Endothelial cell of umbilical vein (primary cell): ENCODE measurements around the gene B3GAT1. TPM values are rescaled to one million over a fixed set of nuclear protein-coding genes. Genes with fewer than 3 reads are reported as not detected.

ENCODE experiments used
- BruUV-seq: library from RNA; stranded (reverse); fragments of 400-500 nt; replicated peaks from 2 replicates; lab custom pipeline; 2021; lab: Mats Ljungman, UMichigan
- CTCF ChIA-PET: fragments of 300-600, 350-600 bp; sonication (Branson Sonifier 250); formaldehyde crosslinking; loops from one replicate; lab custom pipeline; 2021; ENCODE audit warnings: antibody characterized with exemption, inconsistent platforms; lab: Charles Lee
- POLR2A ChIA-PET: fragments of 300-600, 350-600 bp; sonication (Branson Sonifier 250); formaldehyde crosslinking; loops from one replicate; lab custom pipeline; 2021; ENCODE audit warnings: antibody characterized with exemption, inconsistent platforms; lab: Charles Lee
- DNase-seq: peaks from one replicate; pipeline ENCODE4 v3.0.0-alpha.2; 2011; ENCODE audit warnings: low read depth, low spot score
- FAIRE-seq: peaks from 2 replicates; lab custom pipeline; 2011; peaks lifted over from hg19 to GRCh38; lab: Jason Lieb, UNC
- H2AFZ ChIP-seq: 2 replicates; pipeline ENCODE4 v1.6.0; 2012; ENCODE audit warnings: low read depth, low read length, control low read depth, inconsistent platforms
- H3K27ac ChIP-seq: 2 replicates; pipeline ENCODE4 v1.5.1; 2011; ENCODE audit warnings: low read depth, mild to moderate bottlenecking, control low read depth, low read length, moderate library complexity; ENCODE audit not compliant: insufficient read depth
- H3K27me3 ChIP-seq, 2 experiments: 2 replicates each; pipeline versions ENCODE4 v1.6.0 to v1.6.1; 2011; ENCODE audit warnings: low read length in 2 of 2, mixed read lengths in 1 of 2; ENCODE audit not compliant: control insufficient read depth in 2 of 2, insufficient read depth in 2 of 2
- H3K36me3 ChIP-seq, 2 experiments: 2 replicates in 1 of 2; 3 replicates in 1 of 2; pipeline ENCODE4 v1.5.1; 2011; ENCODE audit warnings: low read length in 2 of 2, mild to moderate bottlenecking in 1 of 2, moderate library complexity in 1 of 2; ENCODE audit not compliant: control insufficient read depth in 2 of 2, insufficient read depth in 2 of 2; ENCODE audit errors: extremely low read depth in 1 of 2
- H3K4me1 ChIP-seq: 3 replicates; pipeline ENCODE4 v1.5.1; 2011; ENCODE audit warnings: mild to moderate bottlenecking, low read length; ENCODE audit not compliant: control insufficient read depth, insufficient read depth; ENCODE audit errors: extremely low read depth
- H3K4me2 ChIP-seq: 2 replicates; pipeline ENCODE4 v1.6.1; 2011; ENCODE audit warnings: low read length, control low read depth, mixed read lengths; ENCODE audit not compliant: insufficient read depth
- H3K4me3 ChIP-seq, 3 experiments: fragments of 200-600 bp in 1 of 3; sonication (generic), shearing (Covaris generic) in 1 of 3; replicated peaks in 1 of 3; 2 replicates each; pipeline ENCODE4 v1.5.1; 2011 to 2016; ENCODE audit warnings: control low read depth in 3 of 3, low read length in 3 of 3, mild to moderate bottlenecking in 2 of 3, inconsistent platforms in 1 of 3, low read depth in 1 of 3, moderate library complexity in 1 of 3; ENCODE audit not compliant: insufficient read depth in 1 of 3
- H3K79me2 ChIP-seq: 2 replicates; pipeline ENCODE4 v1.6.0; 2012; ENCODE audit warnings: low read length, inconsistent platforms; ENCODE audit not compliant: control insufficient read depth, insufficient read depth
- H3K9ac ChIP-seq: replicated peaks from 2 replicates; pipeline ENCODE3; 2011; ENCODE audit warnings: low read length, control low read depth; ENCODE audit not compliant: insufficient read depth; ENCODE audit errors: extremely low read depth
- H3K9me1 ChIP-seq: replicated peaks from 3 replicates; pipeline ENCODE4 v1.6.0; 2011; ENCODE audit warnings: mild to moderate bottlenecking, low read length; ENCODE audit not compliant: control insufficient read depth, insufficient read depth; ENCODE audit errors: extremely low read depth
- H3K9me3 ChIP-seq: replicated peaks from 2 replicates; pipeline ENCODE4 v1.5.1; 2012; ENCODE audit warnings: low read length, inconsistent platforms; ENCODE audit not compliant: control insufficient read depth, insufficient read depth
- H4K20me1 ChIP-seq: replicated peaks from 2 replicates; pipeline ENCODE3; 2011; ENCODE audit warnings: mild to moderate bottlenecking, low read length; ENCODE audit not compliant: control insufficient read depth, insufficient read depth; ENCODE audit errors: extremely low read depth
- EZH2 ChIP-seq: IDR thresholded peaks from 2 replicates; pipeline ENCODE4 v1.6.1; 2012; ENCODE audit warnings: borderline replicate concordance, low read depth, mild to moderate bottlenecking, moderate library complexity, low read length, inconsistent platforms; ENCODE audit not compliant: severe bottlenecking
- FOS ChIP-seq: IDR thresholded peaks from 2 replicates; pipeline ENCODE4 v1.6.1; 2011; ENCODE audit warnings: mild to moderate bottlenecking, low read length, moderate library complexity, borderline replicate concordance; ENCODE audit not compliant: insufficient read depth
- GATA2 ChIP-seq: IDR thresholded peaks from 2 replicates; pipeline ENCODE4 v1.7.0; 2011; ENCODE audit warnings: low read depth, mild to moderate bottlenecking, moderate library complexity, mixed read lengths, low read length; ENCODE audit not compliant: insufficient read length, insufficient read depth
- JUN ChIP-seq: IDR thresholded peaks from 2 replicates; pipeline ENCODE4 v1.6.1; 2011; ENCODE audit warnings: borderline replicate concordance, low read depth; ENCODE audit not compliant: insufficient read length, insufficient read depth
- MYC ChIP-seq: IDR thresholded peaks from one replicate; pipeline ENCODE4 v1.6.1; 2011; ENCODE audit warnings: mild to moderate bottlenecking, low read depth, low read length
- POLR2A ChIP-seq: IDR thresholded peaks from 2 replicates; pipeline ENCODE4 v1.6.1; 2012; ENCODE audit warnings: low read depth, mild to moderate bottlenecking, control low read depth, low read length
- POLR2AphosphoS5 ChIP-seq: IDR thresholded peaks from 2 replicates; pipeline ENCODE4 v1.6.1; 2012; ENCODE audit warnings: low read depth, mild to moderate bottlenecking, control low read depth, low read length, moderate library complexity; ENCODE audit not compliant: insufficient read depth
- dilution Hi-C: fragments of 300-500 bp; cut with MboI; formaldehyde crosslinking; loops from one replicate; pipeline ENCODE4 v1.15.0; 2019; ENCODE audit warnings: low sequenced_read_pairs; ENCODE audit not compliant: extremely low pct_ligation_motif_present
- intact Hi-C: fragments of 100-400 bp; cut with micrococcal nuclease; formaldehyde crosslinking; loops from one replicate; pipeline ENCODE4 v1.10.0; 2022
- polyA plus RNA-seq, 4 experiments: library from polyadenylated mRNA; depleted of rRNA in 3 of 4; stranded (reverse) in 3 of 4; unstranded in 1 of 4; fragments of >200 nt; gene quantifications; 2 replicates each; pipeline versions ENCODE4 v1.2.1 to v1.2.3, GENCODE V29; 2011 to 2012; ENCODE audit warnings: missing spikeins in 1 of 4
- total RNA-seq: library from RNA; stranded (reverse); gene quantifications from 2 replicates; pipeline ENCODE4 v1.2.3, GENCODE V29; 2021
- TF ChIP-seq, protein P1 (sequence below), 2 donors: IDR thresholded peaks; 1 replicate in 1 of 2; 2 replicates in 1 of 2; pipeline ENCODE4 v1.5.1; 2011; ENCODE audit warnings: low read length in 2 of 2, mild to moderate bottlenecking in 2 of 2, moderate library complexity in 2 of 2, control low read depth in 1 of 2, inconsistent platforms in 1 of 2, low read depth in 1 of 2; ENCODE audit not compliant: insufficient read depth in 1 of 2; ENCODE audit errors: extremely low read depth in 1 of 2
- TF ChIP-seq, protein P2 (sequence below): IDR thresholded peaks from 2 replicates; pipeline ENCODE4 v1.6.1; 2011; ENCODE audit not compliant: insufficient read depth, insufficient read length

Gene B3GAT1
- total and polyA plus RNA-seq, 2 donors (not counting 3 experiments of a cell fraction or from before 2014, with no cell fraction given), result 0.01 TPM; not detected in 1

DNA sequence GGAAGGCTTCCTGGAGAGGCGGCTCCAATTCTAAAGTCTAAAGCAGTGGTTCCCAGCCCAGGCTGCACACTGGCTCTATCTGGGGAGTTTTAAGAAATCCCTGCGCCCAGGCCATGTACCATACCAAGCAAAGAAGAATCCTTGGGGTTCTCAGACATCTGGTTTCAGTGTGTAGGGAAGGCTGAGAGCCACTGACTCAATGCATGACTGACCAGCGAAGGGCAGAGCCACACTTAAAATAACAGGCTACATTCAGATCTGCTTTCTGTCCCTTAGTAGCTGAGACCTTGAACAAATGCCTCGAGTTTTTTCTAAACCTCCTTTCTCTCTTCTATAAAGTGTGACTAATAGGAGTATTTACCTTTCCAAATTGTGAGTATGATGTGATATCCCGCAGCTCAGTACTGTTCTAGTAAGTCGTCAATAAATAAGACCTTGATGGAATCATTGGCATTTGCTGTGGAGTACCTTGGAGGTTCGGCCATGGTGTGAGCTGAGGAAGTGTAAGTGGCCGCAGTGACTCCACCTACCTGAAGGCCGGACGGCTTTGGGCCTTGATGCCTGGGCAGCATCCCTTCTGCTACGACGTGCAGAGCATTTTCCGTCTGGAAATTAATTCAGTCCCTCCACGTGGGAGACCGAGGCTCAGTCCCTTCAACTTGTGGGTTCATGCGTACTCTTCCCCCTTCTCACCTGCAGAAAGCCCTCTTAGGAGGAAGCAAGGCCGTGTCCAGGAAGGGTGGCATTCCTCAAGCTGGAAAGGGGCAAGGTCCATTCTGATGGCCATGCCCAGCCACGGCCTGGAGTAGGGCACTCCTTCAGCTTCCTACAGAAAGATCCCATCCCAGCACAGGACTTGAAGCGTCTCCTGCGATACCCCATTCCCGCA lies 55.1 kb downstream of the B3GAT1 start:
- POLR2A ChIA-PET, result no interaction called here
- dilution Hi-C loops, result no loop called here
- no peak for FAIRE-seq

More for the DNA sequence above, 55.1 kb downstream of the B3GAT1 start:
- Histone ChIP-seq H3K9ac (no peak overlapping the region), H3K27ac (no peak overlapping the region), H3K36me3 (no peaks in the 10 kb centered on the region), H3K4me2 (no peak overlapping the region), H3K79me2 (no peaks in the 10 kb centered on the region), H3K4me1 (no peaks in the 10 kb centered on the region), H3K4me3 (no peak overlapping the region), H2AFZ (no peak overlapping the region), H3K27me3 (no peaks in the 10 kb centered on the region), H3K9me1 (no peaks in the 10 kb centered on the region), H4K20me1 (no peaks in the 10 kb centered on the region), H3K9me3 (no peaks in the 10 kb centered on the region)
- DNase-seq, result no peak
- no TSS peak for BruUV-seq
- intact Hi-C loops, result no loop called here
- TF ChIP-seq JUN (no peak), EZH2 (no peak), POLR2A (no peak), FOS (no peak), POLR2AphosphoS5 (no peak), GATA2 (no peak), MYC (no peak)
- TF ChIP-seq, protein P1, sequence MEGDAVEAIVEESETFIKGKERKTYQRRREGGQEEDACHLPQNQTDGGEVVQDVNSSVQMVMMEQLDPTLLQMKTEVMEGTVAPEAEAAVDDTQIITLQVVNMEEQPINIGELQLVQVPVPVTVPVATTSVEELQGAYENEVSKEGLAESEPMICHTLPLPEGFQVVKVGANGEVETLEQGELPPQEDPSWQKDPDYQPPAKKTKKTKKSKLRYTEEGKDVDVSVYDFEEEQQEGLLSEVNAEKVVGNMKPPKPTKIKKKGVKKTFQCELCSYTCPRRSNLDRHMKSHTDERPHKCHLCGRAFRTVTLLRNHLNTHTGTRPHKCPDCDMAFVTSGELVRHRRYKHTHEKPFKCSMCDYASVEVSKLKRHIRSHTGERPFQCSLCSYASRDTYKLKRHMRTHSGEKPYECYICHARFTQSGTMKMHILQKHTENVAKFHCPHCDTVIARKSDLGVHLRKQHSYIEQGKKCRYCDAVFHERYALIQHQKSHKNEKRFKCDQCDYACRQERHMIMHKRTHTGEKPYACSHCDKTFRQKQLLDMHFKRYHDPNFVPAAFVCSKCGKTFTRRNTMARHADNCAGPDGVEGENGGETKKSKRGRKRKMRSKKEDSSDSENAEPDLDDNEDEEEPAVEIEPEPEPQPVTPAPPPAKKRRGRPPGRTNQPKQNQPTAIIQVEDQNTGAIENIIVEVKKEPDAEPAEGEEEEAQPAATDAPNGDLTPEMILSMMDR (IDR thresholded peaks at IDR 0.05; ENCODE audit: extremely low read depth in 1 of 2, insufficient read depth in 1 of 2, low read depth in 1 of 2, low read length in 2 of 2), result no peak
- TF ChIP-seq, protein P2, sequence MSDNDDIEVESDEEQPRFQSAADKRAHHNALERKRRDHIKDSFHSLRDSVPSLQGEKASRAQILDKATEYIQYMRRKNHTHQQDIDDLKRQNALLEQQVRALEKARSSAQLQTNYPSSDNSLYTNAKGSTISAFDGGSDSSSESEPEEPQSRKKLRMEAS, result no peak
- CTCF ChIA-PET, result no interaction called here
